ENCODE results near the gene BCR.
A peak's percentile ranks its signal among the peaks of the same experiment; 100 is the strongest.

BCR gene

GRCh38 chr22:23242473-23243001 lies 62.2 kb downstream of the BCR start:
- no peak for DNase-seq (ENCODE audit: low read depth in 2 of 3, low spot score in 1 of 3)

DNA sequence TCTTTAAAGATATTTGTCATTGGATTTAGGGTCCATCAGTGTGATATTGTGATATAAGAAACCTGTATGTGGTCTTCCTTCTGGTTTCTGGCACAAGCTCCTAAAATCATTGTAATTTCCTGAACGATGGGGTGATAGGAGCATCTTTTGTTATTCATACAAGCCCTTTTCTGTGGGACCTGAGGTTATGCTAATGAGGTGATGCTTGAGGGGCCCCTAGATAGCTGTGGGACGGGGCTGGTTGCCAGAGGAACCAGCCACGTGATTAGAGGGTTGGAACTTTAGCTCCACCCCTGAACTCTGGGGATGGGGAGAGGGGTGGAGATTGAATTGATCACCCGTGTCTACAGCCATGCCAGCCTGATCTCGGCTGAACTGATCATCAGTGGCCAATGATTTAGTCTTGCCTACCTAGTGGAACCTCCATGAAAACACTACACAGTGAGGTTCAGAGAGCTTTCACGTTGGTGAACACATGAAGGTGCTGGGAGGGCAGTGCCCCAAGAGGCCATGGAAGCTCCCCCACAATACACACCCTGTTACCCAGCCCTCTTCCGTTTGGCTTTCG lies 62.8 kb downstream of the BCR start:
- DNase-seq (ENCODE audit: low read depth in 2 of 3, low spot score in 1 of 3), result peak; percentile 62 to 69 (median 63)

DNA sequence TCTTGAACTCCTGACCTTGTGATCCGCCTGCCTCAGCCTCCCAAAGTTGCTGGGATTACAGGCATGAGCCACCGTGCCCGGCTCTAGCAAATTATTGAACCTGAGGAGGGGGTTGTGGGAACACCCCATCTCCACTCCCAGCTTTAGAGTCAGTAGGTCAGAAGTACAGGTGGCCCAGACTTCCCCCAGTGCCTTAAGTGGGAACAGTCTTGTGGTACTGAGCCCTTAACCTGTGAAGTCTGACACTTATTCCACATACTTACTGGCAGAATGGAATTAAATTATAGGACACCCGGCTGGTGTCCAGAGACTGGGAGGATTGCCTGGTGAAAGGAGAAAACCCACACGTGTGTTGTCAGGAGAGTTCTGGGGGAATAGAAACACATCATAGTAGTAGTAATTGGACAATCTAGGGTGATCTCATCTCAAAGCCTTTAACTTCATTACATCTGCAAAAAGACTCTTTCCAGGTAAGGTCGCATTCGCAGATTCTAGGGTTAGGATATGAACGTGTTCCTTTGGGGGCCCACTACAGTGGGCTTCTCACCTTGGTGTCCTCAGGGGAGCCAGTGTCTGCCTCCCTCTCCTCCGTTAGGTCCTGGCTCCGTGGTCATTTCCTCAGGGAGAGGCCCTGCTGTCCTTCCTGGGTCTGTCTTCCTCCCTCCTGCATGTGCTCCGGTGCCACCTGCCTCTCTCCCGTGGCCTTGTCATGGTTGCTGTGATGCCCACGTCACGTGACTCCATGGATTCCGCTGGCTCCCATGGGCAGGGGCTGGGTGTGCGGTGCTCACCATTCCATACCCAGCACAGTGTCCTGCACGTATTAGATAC lies 63.8 kb downstream of the BCR start:
- DNase-seq (ENCODE audit: low read depth in 2 of 3, low spot score in 1 of 3), result no peak

DNA sequence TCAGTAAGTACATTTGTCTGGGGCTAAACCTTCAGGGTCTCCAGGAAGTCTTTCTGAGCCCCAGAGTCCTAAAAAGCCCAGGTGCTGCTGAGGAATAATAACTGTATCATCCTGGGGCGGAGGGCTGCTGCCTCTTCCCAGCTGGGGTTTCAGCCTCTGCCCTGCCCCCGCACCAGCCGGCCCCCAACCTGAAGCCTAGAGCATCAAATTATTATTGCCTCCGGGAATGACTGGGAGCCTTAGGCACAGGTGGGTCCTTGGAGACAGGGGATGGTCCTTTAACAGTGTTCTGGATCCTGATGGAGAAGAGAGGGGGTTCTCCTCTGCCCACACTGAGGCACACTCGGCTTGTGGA lies 64.4 kb downstream of the BCR start:
- no peak for DNase-seq (ENCODE audit: low read depth in 2 of 3, low spot score in 1 of 3)

GRCh38 chr22:23245045-23245798 lies 64.9 kb downstream of the BCR start:
- no peak for DNase-seq (ENCODE audit: low read depth in 2 of 3, low spot score in 1 of 3)

GRCh38 chr22:23245799-23246136 lies 65.5 kb downstream of the BCR start:
- no peak for DNase-seq (ENCODE audit: low read depth in 2 of 3, low spot score in 1 of 3)

DNA sequence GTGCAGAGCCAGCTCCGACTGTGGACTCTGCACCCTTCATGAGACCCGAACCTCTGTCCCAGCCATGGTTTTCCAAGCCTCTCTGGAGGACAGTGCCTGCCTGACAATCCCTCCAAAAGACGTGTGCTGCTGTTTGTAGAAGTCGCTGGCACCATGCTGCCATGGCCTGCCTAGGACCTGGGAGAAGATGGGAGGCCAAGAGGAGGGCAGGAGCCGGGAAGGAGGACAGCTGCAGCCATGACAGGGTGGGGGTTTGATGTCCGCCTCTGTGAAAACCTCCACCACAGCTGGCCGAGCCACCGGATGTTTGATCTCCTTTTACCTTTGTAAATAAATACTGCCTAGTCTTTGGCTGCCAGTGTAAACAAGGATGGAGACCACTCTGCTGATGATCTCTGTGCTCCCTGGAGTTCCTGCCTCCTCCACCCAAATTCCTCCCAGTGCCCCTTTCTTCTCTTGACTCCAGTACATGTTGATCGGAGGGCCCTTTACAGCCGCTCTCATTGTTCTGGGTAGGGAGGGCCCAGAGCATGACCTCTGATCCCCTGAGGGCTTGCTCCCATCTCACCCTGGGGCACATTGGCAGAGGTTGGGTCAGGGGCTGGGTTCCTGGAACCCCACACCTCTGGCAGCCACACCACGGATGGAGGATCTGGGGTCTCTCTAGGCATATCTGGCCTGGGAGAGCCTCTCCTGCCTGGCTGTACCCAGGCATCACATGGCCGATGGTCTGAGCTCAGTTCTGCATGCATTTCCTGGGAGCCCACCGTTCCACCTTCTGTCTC lies 66.9 kb downstream of the BCR start:
- no peak for DNase-seq (ENCODE audit: low read depth in 2 of 3, low spot score in 1 of 3)

- no peak for DNase-seq (ENCODE audit: low read depth in 2 of 3, low spot score in 1 of 3)
Observed at GRCh38 chr22:23248583-23248982, 68.3 kb downstream of the BCR start.

DNA sequence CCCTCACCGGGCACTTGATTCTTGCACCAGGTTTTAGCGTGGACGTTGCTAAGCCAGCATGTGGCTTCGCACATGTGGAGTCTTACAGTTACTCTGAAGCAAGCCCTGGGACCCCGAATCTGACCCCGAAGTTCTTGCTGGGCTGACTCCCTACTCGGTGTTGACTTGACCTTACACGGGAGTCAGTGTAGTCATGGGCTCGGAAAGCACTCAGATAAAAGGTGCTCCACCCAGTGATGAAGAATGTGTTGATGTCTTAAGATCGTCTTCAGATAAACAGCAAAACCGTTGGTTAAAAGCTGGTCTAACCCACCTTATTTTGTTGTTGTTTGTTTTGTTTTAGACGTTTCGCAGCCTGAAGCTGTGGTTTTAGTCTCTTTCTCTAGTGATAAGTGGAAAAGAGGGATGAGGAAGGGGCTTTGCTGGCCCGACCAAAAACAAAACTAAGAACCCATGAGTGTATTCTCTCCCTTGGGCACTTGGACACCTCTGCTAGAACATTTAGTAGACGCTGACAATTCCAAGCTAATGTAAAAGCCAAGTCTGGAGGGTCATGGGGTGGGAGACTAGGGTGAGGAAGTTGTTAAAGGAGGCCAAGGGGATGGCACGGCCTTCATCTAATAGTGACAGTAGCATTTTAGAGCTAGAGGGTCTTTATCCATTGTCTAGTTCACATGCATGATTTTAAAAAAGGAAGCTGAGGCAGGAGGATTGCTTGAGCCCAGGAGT lies 69.9 kb downstream of the BCR start:
- DNase-seq (ENCODE audit: low read depth in 2 of 3, low spot score in 1 of 3), result no peak

DNA sequence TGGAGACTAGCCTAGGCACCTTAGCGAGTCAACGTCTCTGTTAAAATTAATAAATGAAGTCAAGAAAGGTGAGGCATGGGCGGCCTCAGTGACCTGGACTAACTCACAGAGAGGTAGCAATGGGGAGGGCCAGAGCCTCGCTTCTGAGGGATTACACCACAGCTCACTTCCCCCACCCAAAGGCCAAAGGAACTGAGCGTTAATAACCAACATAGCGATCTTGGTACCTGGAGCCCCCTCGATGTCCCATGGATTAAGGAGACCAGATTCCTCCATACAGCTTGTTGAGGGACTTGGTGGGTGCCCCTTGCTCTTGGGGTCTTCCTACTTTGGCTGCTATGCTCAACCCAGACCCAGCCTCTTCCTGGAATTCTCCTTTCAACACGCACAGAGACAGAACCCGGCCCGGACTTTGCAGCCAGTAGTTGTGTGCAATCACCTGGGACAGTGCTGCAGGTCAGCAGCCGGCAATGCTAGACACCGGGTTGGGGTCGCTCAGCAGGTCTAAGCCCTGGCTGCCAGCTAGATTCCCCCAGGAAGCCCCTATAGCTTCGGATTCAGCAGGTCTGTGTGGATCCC lies 70.6 kb downstream of the BCR start:
- DNase-seq (ENCODE audit: low read depth in 2 of 3, low spot score in 1 of 3), result no peak

GRCh38 chr22:23251445-23252093 lies 71.3 kb downstream of the BCR start:
- no peak for DNase-seq (ENCODE audit: low read depth in 2 of 3, low spot score in 1 of 3)

DNA sequence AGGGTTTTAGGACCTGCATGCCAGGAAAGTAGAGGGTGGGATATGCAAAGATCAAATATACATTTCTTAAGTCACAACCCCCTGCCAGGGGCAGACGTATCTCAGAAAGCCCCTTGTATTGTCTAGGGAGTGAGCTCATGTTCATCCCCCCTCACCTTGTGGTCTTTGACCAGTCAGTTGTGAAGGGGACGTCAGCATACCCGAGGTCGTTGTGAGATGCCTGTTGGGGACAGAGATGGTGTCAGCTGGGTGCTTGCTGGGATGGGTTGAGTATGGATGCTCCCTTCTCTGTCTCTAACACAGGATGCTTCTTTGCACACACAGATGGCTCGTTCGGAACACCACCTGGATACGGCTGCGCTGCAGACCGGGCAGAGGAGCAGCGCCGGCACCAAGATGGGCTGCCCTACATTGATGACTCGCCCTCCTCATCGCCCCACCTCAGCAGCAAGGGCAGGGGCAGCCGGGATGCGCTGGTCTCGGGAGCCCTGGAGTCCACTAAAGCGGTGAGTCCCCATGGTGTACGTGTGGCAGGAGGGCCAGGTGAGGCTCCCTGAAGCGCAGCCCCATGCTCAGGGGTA lies 73.3 kb downstream of the BCR start:
- DNase-seq (ENCODE audit: low read depth in 2 of 3, low spot score in 1 of 3), result no peak

DNA sequence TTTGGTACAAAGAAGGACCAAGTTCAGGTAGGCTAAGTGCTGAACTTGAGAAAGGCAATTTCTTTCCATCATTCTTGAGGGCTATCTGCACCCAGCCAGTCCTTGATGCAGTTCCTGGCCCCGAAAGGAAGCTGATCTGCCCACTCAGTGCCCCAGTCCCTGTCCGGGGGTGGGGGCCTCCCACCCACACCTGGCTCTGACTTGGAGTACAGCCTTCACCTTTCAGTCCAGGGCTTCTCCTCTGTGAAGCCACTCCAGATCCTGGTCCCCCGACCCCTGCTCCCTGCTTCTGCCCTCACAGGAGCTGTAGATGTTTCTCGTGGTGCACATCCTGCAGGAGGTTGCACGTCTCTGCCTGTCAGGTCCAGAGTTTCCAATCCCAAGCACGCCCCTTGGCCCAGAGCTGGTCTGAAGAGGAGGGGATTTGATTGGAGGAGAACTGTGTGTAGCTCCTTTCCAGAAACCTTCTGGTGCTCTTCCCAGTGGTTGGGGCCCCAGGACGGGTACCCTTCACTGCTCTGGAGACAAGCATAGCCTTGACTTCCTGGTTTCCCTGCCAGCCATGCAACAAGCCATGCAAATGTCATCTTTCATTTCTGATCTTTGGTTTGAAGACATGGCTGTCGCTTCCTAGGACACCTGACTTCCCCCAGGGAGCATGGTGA lies 75.3 kb downstream of the BCR start:
- no peak for DNase-seq (ENCODE audit: low read depth in 2 of 3, low spot score in 1 of 3)

DNA sequence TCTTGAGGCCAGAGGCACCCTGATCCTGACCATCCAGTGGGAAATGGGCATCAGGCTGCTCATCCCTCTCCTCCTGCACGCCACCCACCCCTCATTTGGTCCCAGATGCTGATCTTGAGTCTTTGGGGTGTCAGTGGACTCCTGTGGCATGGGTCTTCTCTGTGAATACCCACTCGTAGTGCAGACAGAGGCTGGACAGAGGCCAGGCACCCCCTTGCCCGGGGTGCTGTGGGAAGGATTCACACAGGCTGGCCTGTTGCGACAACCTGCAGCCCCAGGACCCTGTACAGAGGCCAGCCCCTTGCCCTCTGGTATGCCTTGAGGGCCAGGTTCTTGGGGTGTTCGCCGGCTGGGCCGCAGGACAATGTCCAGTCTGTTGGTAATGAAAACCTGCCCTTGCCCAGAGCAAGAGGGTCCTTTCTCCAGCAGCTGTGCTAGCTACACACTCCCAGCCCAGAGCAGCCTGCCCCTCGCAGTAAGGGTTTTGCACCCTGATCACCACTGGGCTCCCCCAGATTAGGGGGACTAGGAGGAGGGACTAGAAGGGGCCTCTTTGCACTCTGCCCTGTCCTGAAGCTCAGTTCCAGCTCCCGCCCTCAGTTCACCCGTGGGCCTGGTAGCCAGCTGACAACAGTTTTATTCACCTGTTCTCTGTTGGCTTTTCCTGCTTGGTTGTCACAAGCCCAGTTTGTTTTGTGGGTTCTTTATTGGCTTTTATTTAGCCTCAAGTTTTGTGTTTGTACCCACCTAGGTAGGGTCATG lies 76.0 kb downstream of the BCR start:
- no peak for DNase-seq (ENCODE audit: low read depth in 2 of 3, low spot score in 1 of 3)

GRCh38 chr22:23256986-23257888 lies 76.9 kb downstream of the BCR start:
- DNase-seq (ENCODE audit: low read depth in 2 of 3, low spot score in 1 of 3), result no peak

DNA sequence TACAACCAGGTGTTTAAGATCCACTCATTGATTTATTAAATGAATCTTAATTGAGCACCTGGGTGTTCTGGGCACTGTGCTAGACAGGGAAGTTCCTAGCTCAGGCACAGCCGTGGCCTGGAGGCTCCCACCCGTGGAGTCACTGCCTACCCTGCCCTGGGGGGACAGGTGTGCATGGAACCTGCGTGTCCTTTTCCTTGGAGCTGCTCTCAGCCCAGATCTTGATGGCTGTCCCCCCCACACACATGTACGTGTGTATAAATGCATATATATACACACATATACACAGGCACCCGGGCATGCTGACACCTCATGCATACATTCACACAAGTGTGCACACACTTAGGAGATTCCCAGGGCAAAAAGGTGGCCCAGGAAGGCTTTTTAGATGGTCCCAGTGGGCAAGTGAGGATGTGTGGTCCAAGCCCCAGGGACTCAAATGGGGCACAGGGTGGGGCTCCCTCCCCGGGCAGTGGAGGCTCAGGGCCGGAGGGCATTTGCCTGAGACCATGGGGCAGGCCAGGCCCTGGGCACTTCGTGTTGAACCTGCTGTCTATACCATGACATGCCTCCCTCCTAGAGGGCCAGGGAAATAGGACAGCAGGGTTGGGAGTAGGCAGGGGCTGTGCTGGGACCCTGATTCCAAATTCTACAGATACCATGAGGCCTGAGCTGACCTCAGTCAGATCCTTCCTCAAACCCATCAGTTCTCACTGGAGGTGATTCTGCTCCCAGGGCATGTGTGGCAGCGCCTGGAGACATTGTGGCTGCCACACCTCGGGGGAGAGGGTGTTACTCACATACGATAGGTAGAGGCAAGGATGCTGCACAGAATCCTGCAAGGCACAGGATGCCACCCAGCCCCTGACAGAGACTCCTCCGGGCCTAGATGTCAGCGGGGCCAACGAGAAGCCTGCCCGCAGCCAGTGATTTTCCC lies 77.8 kb downstream of the BCR start:
- DNase-seq (ENCODE audit: low read depth in 2 of 3, low spot score in 1 of 3), result no peak
